ENCODE measurements around the gene SLC5A6. TPM values are rescaled to one million over a fixed set of nuclear protein-coding genes. Genes with fewer than 3 reads are reported as not detected.

The SLC5A6 gene
- polyA plus RNA-seq, 3 donors: 8.1 to 21.7 (median 10.2) TPM

- H2AFZ ChIP-seq (ENCODE audit: insufficient read depth, low read depth, low read length, poor library complexity, severe bottlenecking): no peak overlapping the region
- H3K27ac ChIP-seq (ENCODE audit: low read depth in 1 of 2, low read length in 2 of 2): no peak overlapping the region
- Mint-ChIP-seq H3K4me3 (no peak overlapping the region), H3K36me3 (peaks cover 42 to 53% of the 10 kb centered on the region in 2 donors), H3K27me3 (ENCODE audit: low read depth in 3 of 3) (peaks cover 0 to 1% (median 1%) of the 10 kb centered on the region in 3 donors), H3K9me3 (peaks cover 0 to 2% (median 0%) of the 10 kb centered on the region in 7 donors), H3K4me1 (peaks cover 18% of the 10 kb centered on the region), H3K27ac (no peak overlapping the region)
- H3K4me2 ChIP-seq (replicated peaks; ENCODE audit: extremely low read depth, low read length, poor library complexity, severe bottlenecking): no peak overlapping the region
- no peak for TF ChIP-seq CTCF (IDR thresholded peaks at IDR 0.05)
- H3K79me2 ChIP-seq (ENCODE audit: insufficient read depth, low read length): peaks cover 4% of the 10 kb centered on the region
- H3K9ac ChIP-seq (ENCODE audit: insufficient read depth, low read length, poor library complexity, severe bottlenecking): no peak overlapping the region
- H3K27me3 ChIP-seq (ENCODE audit: control insufficient read depth in 2 of 2, insufficient read depth in 2 of 2, low read length in 2 of 2): no peaks in the 10 kb centered on the region
- H3K4me3 ChIP-seq (replicated peaks in 1 of 3; ENCODE audit: low read depth in 2 of 3, low read length in 3 of 3): no peak overlapping the region
- intact Hi-C loops (cut with micrococcal nuclease): no loop called here
- no peaks in the 10 kb centered on the region for H4K20me1 ChIP-seq (ENCODE audit: insufficient read depth, low read length)
- H3K9me3 ChIP-seq (replicated peaks in 1 of 2; ENCODE audit: control insufficient read depth in 1 of 2, insufficient read depth in 1 of 2, low read length in 2 of 2): no peaks in the 10 kb centered on the region
- H3K36me3 ChIP-seq (replicated peaks in 1 of 2; ENCODE audit: control insufficient read depth in 1 of 2, insufficient read depth in 2 of 2, low read length in 2 of 2): peaks cover 15 to 57% of the 10 kb centered on the region in 2 donors
- no CpG with 5 or more reads among the region's 4 CpGs for WGBS (ENCODE audit: insufficient coverage)
- peaks cover 12 to 21% of the 10 kb centered on the region in 2 donors for H3K4me1 ChIP-seq (ENCODE audit: control insufficient read depth in 1 of 2, insufficient read depth in 2 of 2, low read length in 2 of 2)
- DNase-seq: no peak
Measured at GRCh38 chr2:27218614-27219013, 6.5 kb upstream of the SLC5A6 start.

DNA sequence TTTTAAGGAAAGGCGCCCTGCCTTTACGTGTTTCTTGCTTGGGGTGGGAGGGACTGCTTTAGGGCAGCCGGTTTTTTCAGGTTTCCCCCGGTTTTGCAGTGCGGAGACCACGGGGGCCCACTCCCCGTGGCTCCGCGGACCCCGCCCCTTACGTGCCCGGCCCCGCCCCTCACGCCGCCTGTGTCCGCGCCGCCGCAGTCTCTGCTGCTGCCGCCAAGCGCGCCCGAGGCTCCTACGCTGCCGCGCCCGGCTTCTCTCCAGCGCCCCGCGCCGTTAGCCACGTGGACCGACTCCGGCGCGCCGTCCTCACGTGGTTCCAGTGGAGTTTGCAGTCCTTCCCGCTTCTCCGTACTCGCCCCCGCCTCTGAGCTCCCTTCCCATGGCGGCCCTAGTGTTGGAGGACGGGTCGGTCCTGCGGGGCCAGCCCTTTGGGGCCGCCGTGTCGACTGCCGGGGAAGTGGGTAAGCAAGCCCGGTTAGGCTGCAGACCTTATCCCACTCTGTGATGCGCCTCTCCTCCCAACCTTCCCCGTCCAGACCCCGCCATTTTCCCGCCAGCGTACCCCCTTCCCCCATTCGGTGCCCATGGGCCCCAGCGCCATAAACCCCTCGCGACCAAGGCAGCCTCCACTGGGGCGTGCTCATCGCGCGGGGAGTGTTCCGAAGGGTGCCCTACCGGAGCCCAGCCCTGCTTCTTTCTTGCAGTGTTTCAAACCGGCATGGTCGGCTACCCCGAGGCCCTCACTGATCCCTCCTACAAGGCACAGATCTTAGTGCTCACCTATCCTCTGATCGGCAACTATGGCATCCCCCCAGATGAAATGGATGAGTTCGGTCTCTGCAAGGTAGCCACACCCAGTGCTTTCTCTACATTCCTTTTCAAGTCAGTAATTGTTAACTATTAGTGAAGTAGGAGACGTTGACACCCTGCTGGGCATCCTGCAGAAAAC is 5.4 kb upstream of the SLC5A6 start, which contains the start of gene CAD:
Gene CAD (plus strand): TSS at position 197 of the 949 bp plus-strand sequence. CDS start 183 bp downstream, at position 380.
- H3K79me2 ChIP-seq (ENCODE audit: insufficient read depth, low read length): peaks cover 13% of the 10 kb centered on the region
- WGBS (ENCODE audit: insufficient coverage): under 1% methylated on average over 67 of the region's 72 CpGs
- H3K4me1 Mint-ChIP-seq: peaks cover 27% of the 10 kb centered on the region
- peaks cover 0 to 2% (median 0%) of the 10 kb centered on the region in 7 donors for H3K9me3 Mint-ChIP-seq
- H3K27ac Mint-ChIP-seq: peak within 1 kb of the TSS; percentile 79 to 94 (median 87)
- H2AFZ ChIP-seq (ENCODE audit: insufficient read depth, low read depth, low read length, poor library complexity, severe bottlenecking): peak within 1 kb of the TSS; percentile 88
- H3K27me3 ChIP-seq (ENCODE audit: control insufficient read depth in 2 of 2, insufficient read depth in 2 of 2, low read length in 2 of 2): no peaks in the 10 kb centered on the region
- H3K36me3 ChIP-seq (replicated peaks in 1 of 2; ENCODE audit: control insufficient read depth in 1 of 2, insufficient read depth in 2 of 2, low read length in 2 of 2): peaks cover 7 to 45% of the 10 kb centered on the region in 2 donors
- intact Hi-C loops (cut with micrococcal nuclease): loop anchor here in 1 of 2 donors (2.0 kb wide), 1 partner anchor 85 kb away; no protein-coding TSS in a partner anchor
- H3K4me3 Mint-ChIP-seq: peak within 1 kb of the TSS; percentile 89 to 93
- H3K36me3 Mint-ChIP-seq: peaks cover 32 to 43% of the 10 kb centered on the region in 2 donors
- TF ChIP-seq CTCF (IDR thresholded peaks at IDR 0.05): no peak
- peak within 1 kb of the TSS; percentile 61 for H3K9ac ChIP-seq (ENCODE audit: insufficient read depth, low read length, poor library complexity, severe bottlenecking)
- peaks cover 0 to 1% (median 1%) of the 10 kb centered on the region in 3 donors for H3K27me3 Mint-ChIP-seq (ENCODE audit: low read depth in 3 of 3)
- peak within 1 kb of the TSS; percentile 97 for H3K4me2 ChIP-seq (replicated peaks; ENCODE audit: extremely low read depth, low read length, poor library complexity, severe bottlenecking)
- peaks cover 20 to 30% of the 10 kb centered on the region in 2 donors for H3K4me1 ChIP-seq (ENCODE audit: control insufficient read depth in 1 of 2, insufficient read depth in 2 of 2, low read length in 2 of 2)
- H3K9me3 ChIP-seq (replicated peaks in 1 of 2; ENCODE audit: control insufficient read depth in 1 of 2, insufficient read depth in 1 of 2, low read length in 2 of 2): no peaks in the 10 kb centered on the region
- peak; percentile 72 to 85 (median 80) for DNase-seq
- peak within 1 kb of the TSS; percentile 46 to 60 for H3K27ac ChIP-seq (ENCODE audit: low read depth in 1 of 2, low read length in 2 of 2)
- no peaks in the 10 kb centered on the region for H4K20me1 ChIP-seq (ENCODE audit: insufficient read depth, low read length)
- H3K4me3 ChIP-seq (replicated peaks in 1 of 3; ENCODE audit: low read depth in 2 of 3, low read length in 3 of 3): peak within 1 kb of the TSS; percentile 65 to 86 (median 79)

Measured in CD14-positive monocyte (primary cell).